ENCODE results near the gene TENT4B.
"Not testable (repeated sequence)": the region's sequence is repeated elsewhere in the genome, so short reads cannot be mapped to it uniquely, and the experiment has no call there.

The TENT4B gene

DNA sequence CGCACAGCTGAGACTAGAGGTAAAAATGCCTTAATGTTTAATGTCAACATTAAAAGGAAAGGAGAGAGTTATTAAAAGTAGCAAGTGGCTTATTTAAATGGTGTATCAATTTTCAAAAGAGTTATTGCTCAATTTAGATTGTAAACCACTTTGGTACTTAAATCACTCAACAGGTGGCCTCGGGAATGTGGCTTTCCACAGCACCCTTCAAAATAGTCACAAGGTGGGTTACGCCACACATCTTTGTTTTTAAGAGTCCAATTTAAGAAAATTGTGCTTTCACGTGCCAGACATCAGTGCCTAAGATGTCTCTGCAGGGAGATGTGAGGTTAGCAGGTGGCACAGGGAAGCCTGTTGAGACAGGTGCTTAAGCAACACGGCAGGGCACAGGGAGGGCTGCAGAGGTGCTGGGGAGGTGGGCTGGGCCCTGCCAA, 85.8 kb downstream of the TENT4B start:
- no peak for DNase-seq

DNA sequence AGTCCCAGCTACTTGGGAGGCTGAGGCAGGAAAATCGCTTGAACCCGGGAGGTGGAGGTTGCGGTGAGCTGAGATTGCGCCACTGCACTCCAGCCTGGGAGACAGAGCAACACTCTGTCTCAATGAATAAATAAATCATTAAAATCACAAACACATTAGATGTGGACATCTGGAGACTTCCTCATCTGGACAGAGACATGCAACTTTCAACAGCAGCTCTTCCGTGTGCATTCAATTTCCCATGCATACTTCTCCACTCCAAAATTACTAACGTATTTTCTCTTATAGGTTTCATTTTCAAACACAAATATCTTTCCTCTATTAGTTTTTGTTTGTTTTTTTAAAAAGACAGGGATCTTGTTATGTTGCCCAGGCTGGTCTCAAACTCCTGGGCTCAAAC, 89.9 kb downstream of the TENT4B start:
- DNase-seq: not testable (repeated sequence)

DNA sequence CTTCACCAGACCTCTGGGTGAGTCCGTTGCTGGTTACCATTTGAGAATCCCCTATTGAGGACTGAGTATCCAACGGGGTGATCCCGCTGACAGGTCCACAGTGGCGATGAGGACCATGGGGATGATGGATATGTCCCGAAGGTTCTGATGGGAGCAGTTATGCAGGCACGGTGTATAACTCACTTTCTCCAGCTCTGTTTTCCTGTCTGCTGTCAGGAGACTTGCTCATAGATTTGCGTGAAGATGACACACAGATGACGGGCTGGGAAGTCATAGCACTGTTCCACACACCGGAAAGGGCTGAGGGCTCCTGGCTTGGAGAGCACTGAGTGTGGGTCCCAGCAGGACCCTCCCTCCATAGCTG, 91.0 kb downstream of the TENT4B start:
- DNase-seq: no peak

DNA sequence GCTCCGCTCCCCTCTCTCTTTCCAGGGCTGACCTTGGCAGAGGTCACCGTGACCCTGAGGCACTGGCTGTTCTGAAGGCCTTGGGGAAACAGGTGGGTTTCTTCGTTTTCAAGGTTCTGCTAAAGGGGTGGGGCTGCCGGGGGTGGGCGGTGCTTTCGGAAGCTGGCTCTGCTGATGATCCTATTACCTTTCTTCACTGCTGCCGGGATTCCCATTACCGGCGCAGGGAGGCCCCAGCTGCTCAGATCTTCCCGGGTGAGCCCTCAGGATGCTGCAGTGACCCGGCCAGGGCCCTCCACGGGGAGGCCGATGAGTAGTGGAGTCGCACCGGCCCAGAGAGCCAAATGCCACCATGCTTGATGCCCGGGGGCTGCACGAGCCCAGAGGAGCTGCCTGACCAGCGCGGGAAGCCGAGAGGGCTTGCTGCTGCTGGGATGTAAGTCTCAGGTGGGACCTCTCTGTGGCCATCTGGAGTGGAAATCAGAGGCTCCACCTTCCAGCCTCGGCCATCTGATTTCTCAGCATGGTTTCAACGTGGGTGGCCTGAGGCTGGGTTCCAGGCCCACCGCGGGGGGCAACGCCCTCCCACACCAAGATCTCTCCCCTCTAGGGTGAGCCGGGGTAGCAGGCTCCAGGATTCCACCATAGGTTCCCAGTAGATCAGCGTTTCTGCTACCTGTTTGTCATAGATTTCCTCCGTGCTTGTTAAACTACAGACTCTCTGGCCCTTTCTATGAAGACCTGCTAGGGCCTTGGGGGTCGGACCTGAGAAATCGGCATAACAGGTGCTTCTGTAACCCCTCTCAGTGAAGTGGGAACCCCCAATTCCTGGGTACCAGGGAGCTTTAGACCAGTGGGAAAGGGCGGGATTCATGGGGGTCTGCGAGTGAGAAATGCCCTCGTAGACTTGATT, 91.7 kb downstream of the TENT4B start:
- DNase-seq: no peak

DNA sequence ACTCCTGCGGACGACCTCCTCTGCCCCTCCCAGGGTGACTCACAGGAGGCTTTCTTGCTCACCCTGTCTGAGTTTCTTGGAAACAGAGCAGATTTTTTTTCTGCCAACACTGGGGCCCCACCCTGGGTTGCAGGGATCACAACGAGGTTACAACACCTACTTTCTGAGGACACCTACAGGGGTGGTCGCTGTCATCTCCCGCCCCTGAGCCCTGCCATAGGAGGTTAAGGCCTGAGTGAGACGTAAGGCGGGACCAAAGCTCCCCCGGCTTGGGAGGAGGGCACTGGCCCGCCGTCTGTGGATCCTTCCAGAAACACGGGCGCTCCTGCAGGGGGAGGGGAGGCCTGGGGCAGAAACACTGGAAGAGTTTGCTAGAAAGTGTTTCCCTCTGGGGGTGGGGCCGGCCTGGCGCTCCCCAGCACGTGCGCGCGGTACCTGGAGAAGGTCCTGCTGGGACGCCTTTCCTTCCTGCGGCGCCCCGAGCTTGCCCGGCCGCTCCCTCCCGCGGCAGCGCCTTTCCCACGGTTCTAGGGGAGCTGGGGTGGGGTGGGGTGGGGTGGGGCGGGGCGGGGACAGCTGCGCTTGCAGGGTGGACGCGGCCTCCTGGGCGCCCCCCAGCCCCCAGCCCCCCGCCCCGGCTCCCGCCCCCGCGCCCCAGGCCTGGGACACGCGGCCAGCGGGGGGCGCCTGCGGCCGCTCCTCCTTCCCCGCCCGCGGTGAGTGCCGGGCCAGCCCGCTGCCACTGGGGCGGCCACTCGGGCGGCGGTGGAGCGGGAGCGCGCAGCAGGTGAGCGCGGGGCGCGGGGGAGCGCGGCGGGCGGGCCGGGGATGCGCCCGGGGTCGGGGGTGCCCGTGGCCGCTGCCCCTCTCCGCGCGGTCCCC, 92.6 kb downstream of the TENT4B start:
- DNase-seq: no peak

DNA sequence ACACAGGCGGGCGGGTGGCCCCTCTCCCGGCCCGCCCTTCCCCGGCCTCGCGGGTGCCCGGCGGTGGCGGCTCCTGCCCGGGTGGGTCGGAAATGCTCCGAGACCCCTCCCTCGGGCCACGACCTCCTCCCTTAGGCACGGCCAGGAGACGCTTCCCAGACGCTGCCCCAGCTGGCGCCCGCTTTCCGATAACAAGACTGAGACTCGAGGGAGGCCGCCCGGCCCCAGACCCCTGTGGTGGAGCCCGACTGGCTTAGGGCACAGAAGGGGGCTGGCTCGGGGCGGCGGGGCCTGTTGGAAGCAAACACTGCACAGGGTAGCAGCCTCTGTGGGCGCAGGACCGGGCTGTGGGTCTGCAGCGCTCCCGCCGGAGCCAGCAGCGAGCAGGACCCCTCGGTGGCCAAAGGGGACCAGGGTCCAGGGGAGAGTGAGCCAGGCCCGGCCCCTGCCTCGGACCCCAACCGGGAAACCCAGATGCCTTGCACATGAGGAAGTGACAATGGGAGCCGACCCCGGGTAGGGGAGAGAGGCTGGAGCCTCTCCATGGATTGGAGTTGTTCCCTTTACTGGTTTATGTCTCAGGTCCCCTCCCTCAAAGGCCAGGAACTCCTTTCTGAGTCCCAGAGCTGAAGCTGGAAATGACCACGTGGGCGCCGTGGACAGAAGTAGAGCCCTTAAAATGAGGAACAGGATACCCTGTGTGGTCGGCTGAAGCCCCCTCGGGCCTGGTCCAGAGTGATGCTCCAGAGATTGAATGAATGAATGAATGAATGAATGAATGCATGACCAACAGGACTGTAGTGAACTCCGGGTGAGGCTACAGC, 93.4 kb downstream of the TENT4B start:
- DNase-seq: no peak

DNA sequence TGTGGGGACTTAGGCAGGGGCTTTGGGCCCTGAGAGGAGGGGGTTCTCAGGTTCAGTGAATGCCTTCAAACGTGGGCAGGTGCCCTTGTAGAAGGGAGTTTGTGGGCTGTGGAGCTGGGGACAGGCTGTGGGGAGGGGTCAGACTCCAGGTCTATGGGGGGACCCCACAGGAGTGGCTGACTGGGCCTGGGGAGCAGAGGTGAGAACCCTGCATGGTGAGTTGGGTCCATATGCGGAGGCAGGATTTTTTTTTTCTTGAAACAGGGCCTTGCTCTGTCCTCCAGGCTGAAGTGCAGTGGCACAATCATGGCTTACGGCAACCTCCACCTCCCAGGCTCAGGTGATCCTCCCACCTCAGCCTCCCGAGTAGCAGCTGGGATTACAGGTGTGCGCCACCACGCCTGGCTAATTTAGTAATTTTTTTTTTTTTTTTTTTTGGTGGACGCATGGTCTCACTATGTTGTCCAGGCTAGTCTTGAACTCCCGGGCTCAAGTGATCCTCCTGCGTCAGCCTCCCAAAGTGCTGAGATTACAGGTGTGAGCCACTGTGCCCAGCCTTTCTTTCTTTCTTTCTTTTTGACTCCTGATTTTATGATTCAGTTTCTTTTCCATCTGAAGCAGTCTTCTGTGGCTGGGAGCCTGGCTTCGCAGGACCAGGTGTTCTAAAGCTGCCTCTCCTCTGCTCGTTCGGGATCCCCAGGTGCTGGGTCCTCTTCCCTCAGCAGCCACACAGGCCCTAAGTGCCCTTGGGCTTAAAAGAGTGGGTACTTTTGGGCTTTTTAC, 94.2 kb downstream of the TENT4B start:
- no peak for DNase-seq

DNA sequence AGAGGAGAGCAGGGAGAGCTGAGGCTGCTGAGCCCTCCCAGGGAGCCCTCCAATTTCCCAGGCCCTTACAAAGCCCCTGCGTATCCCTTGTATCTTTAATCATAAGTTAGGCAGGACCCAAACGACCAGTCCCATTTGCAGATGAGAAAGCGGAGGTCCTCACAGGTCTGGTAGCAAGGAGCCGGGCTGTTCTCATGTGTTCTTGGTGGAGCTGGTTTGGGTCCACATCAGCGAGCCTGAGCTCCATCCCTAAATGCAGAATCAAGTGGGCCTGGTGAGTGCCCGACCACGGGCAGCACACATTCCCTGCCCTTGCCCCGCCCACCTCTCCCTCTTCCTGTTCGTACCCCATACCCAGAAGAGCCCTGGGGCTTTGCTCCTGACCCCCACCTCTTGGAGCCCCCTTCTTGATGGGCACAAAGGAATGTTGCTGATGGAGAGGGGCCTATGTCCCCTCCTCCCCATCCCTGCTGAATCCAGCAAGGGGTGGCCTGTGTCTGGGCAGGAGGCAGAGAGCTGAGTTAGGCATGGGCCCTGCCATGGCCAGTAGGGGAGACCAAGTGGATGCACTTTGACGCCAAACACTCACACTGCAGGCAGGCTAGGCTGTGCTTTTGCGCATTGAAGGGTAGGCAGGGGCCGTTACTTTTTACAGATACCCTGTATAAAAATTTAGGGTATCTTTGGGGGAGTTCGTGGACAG, 95.0 kb downstream of the TENT4B start:
- DNase-seq: no peak

DNA sequence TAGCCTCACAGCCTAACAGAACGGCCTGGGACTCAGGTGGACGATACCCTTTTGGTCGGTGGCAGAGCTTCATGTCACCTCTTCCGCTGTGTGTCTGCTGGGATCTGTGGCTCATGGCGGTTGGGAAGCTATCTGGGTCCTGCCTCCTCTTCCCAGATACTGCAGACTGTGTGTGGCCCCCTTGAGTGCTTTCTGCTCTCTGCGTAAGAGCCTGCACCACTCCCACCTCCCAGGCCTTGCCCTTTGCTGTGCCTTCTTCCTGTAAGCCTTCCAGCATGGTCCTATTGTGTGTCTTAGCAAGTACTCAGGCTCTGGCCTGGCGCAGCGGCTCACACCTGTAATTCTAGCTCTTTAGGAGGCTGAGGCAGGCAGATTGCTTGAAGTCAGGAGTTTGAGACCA, 95.7 kb downstream of the TENT4B start:
- no peak for DNase-seq

DNA sequence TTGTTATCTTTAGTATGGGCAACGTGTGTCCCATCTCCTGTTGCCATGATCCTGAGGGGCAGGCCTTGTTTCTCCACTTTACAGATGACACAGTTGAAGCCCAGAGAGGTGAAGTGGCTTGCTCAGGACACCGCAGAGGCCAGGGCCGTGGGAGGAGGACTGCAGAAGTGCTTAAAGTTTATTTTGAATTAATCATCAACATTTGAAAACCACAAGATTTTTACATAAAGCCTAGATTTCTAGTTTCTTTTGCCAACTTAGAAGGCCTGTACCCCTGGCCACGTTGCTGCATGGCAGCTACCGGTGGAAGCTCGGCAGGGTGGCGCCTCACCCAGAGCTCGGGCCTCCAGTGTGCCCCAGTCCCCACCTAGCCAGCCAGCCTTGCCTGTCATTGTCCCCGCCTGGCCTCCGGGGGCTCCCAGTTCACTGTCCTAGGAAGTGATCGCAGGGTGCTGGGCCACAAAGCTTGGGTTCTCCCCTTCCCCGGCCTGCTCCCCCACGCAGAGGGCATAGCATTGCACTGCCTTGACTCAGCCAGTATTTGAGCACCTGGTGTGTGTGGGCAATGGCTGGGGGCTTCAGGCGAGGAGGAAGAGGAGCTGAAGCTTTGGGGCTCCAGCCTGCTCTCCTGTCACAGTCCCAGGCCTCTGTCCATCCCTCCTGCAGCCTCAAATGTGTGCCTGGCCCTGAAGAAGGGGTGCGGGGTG, 98.4 kb downstream of the TENT4B start:
- no peak for DNase-seq

DNA sequence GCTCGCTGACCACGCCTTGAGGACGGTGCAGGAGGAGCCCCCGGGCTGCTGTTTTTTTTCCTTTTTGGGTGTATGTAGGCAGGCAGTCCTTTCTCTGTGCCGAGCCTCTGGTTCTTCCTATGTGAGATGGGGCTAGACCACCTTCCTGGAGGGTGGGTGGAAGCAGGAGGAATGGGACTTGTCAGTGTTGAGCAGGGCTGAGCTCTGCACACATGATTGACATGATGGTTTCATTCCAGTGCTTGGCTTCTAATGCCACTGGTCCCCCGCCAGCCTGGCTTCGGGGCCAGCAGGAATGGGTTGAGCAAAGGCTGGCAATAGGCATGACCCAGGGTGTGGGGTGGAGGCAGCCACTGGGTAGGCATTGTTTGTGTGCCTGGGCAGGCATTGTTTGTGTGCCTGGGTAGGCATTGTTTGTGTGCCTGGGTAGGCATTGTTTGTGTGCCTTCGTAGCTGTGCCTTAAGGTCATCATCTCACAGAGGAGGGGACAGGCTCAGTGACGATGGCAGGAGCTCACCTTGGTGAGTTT, 99.0 kb downstream of the TENT4B start:
- DNase-seq: no peak

DNA sequence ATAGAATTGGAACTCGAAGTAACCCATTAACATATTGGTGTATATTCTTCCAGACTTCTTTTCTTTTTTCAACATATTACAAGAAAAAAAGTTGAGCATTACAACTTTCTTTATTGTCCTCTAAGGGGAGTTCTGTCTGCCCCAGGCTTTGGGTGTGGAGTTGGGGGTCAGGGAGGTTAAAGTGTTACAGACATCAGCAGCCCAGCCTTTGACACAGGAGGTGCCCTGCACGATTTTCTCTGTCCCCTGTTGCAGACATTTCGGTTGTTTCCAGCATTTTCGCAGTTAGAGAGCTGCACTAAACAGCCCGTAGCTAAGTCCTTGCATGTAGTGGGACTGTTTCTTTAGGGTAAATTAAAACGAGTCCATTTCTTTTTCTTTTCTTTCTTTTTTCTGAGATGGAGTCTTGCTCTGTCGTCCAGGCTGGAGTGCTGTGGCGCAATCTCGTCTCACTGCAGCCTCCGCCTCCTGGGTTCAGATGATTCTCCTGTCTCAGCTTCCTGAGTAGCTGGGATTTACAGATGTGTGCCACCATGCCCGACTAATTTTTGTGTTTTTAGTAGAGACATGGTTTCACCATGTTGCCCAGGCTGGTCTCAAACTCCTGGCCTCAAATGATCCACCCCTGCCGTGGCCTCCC, 99.9 kb downstream of the TENT4B start:
- DNase-seq: no peak

DNA sequence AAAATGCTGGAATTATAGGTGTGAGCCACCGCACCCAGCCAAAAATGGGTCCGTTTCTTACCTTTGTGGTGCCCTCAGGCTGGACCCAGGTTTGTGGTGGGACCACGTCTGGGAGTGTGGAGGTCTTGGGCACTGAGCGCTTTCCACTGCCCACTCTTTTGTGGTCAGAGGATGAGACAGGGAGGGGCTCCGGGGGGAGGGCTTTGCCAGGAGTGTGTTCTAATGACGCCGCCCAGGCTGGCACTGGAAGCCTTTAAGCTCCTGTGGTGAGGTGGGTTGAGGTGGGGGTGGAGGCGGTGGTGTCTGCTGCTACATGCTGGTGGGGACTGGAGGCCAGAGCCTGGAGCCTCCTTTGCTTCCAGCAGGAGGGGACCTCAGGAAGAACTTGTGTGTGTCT, 100.4 kb downstream of the TENT4B start:
- no peak for DNase-seq

DNA sequence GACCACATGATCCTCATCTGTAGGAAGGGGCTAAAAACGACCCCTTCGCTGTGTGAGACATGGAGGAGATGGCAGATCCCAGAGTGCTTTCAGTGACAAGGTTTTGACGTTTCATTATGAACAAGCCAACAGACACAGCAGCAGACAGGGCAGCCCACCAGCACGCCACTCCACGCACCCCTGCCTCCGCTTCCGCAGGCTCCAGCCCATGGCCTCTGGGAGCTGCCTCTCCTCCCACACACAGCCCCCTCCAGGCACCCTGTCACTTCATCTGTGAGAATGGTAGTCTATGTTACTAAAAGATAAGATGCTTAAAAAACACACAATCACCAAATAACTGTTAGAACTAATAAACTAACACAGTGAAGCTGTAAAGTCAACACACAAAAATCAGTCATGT, 101.0 kb downstream of the TENT4B start:
- no peak for DNase-seq

DNA sequence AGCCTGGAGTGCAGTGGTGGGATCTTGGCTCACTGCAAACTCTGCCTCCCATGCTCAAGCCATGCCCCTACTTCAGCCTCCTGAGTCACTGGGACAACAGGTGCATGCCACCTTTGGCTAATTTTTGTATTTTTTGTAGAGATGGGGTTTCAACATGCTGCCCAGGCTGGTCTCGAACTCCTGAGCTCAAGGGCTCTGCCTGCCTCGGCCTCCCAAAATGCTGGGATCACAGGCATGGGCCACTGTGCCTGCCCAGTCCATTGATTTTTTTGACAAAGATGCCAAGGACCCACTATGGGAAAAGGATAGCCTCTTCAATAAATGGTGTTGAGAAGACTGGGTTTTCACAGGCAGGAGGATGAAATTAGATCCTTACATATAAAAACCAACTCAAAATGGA, 102.4 kb downstream of the TENT4B start:
- DNase-seq: no peak

DNA sequence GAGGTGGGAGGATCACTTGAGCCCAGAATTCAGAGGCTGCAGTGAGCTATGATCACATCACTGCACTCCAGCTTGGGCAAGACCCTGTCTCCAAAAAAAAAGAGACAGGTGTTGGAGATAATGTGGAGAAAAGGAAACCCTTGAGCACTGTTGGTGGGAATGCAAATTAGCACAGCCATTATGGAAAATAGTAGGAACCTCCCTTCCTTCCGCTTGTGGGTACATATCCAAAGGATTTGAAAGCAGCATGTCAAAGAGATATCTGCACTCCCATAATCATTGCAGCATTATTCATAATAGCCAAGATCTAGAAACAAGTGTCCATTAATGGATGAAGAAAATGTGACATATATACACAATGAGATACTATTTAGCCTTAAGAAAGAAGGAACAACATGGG, 103.5 kb downstream of the TENT4B start:
- DNase-seq: no peak

DNA sequence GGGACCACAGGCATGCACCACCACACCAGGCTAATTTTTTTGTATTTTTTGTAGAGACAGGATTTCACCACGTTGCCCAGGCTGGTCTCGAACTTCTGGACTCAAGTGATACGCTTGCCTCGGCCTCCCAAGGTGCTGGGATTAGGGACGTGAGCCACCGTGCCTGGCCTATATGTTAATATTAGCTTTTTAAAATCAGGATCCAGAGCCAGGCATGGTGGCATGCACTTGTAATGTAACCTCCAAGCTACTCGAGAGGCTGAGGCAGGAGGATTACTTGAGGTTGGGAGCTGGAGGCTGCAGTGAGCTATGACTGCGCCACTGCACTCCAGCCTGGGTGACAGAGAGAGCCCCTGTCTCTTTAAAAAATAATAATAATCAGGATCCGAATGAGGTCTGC, 104.8 kb downstream of the TENT4B start:
- DNase-seq: no peak

DNA sequence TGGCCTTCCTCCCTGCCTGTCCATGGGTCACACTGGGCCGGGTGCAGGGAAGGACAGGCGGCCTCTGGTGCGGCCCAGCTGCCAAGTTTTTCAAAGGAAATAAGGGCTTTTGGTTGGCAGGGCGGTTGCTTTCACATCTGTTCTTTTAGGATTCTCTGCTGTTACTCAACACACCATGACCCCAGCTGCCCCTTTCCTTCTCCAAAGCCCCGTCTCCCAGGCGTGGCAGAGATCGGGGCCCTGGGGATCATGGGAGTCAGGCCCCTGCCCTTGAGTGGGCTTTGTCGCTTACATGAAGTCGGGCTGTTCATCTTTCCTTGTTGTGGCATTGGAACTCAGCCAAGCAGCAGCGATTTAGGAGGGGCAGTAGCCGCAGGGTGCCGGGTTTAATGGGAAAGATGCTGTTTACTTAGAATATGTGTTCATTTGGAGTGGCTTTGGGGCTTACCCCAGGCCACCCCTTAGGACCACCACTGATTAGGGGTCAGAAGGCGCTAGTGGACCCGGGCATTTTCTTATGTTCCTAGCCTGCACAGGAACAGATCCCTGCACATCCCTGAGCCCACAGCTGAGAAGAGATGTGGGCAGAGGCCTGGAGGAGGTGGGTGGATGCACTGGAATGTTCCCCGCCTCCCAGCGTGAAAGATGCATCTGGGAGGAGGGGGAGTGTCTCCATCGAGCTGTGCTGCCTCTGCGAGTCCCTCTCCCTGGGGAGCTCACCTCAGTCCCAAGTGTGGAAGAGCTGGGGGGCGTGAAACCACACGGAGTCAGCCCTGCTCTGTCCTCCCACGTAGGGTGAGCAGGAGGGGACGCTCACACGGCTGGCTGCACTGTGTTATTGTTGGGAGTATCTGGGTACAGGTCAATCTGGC, 106.5 kb downstream of the TENT4B start:
- DNase-seq: no peak

Measured in activated CD4-positive, alpha-beta T cell treated with anti-CD3 and anti-CD28 coated beads for 1 hour (primary cell).